Colonic mucosa (tissue), 4 donors: ENCODE measurements around the gene POLE3. TPM values are rescaled to one million over a fixed set of nuclear protein-coding genes. Genes with fewer than 3 reads are reported as not detected.
A peak's percentile ranks its signal among the peaks of the same experiment; 100 is the strongest.
"Not testable (repeated sequence)": the region's sequence is repeated elsewhere in the genome, so short reads cannot be mapped to it uniquely, and the experiment has no call there.

Experiments used
- DNase-seq: peaks from one replicate; pipeline ENCODE4 v3.0.0-alpha.2; 2020
- H3K27ac ChIP-seq: fragments of 200-600 bp; one replicate; pipeline ENCODE4 v1.8.0; 2021
- H3K27me3 ChIP-seq: fragments of 200-600 bp; one replicate; pipeline ENCODE4 v1.8.0; 2021
- H3K36me3 ChIP-seq: fragments of 200-600 bp; one replicate; pipeline ENCODE4 v1.8.0; 2021
- H3K4me1 ChIP-seq: fragments of 200-600 bp; one replicate; pipeline ENCODE4 v1.8.0; 2021; ENCODE audit warnings: mild to moderate bottlenecking
- H3K4me3 ChIP-seq: fragments of 200-600 bp; one replicate; pipeline ENCODE4 v1.8.0; 2021
- H3K9ac ChIP-seq, 2 donors: one replicate each; pipeline ENCODE4 v1.7.0; 2013; ENCODE audit warnings: control low read depth in 2 of 2, low read depth in 2 of 2, low read length in 2 of 2
- H3K9me3 ChIP-seq: fragments of 200-600 bp; one replicate; pipeline ENCODE4 v1.8.0; 2021
- CTCF ChIP-seq: fragments of 200-600 bp; IDR thresholded peaks from one replicate; pipeline ENCODE4 v1.8.0; 2022; ENCODE audit warnings: antibody characterized with exemption, mild to moderate bottlenecking
- intact Hi-C: fragments of 100-400 bp; cut with DNase I; formaldehyde crosslinking; loops from one replicate; pipeline ENCODE4 v1.14.1; 2022
- total RNA-seq, 2 donors: library from RNA; stranded (reverse); fragmentation: NEBNext Ultra II Directional in 1 of 2; extraction: Animal tissue kit (Norgen Biotek cat#: 25700) in 1 of 2; gene quantifications; one replicate each; pipeline ENCODE4 v1.2.1, GENCODE V29; 2021
- donor health status: healthy.
- donor health status: DM: no; HTN: no; CAD: no.
- donor health status: DM: no; HTN: no; CAD: no.

POLE3 gene
- total RNA-seq, 2 donors from 2014 or later, result 27.0 to 46.6 TPM

- DNase-seq, result no peak
- TF ChIP-seq CTCF, result peak; percentile 55
- H3K36me3 ChIP-seq, result no peaks in the 10 kb centered on the region
- H3K4me3 ChIP-seq, result no peak overlapping the region
- H3K9ac ChIP-seq, result no peak overlapping the region
- H3K27ac ChIP-seq, result no peak overlapping the region
- H3K4me1 ChIP-seq, result no peaks in the 10 kb centered on the region
- intact Hi-C loops, result loop anchor here (2.0 kb wide), 1 partner anchor 144 kb away; no protein-coding TSS in a partner anchor
- no peaks in the 10 kb centered on the region for H3K27me3 ChIP-seq
- no peaks in the 10 kb centered on the region for H3K9me3 ChIP-seq
Observed at GRCh38 chr9:113446323-113446740, 35.9 kb upstream of the POLE3 start.

GRCh38 chr9:113444736-113445135, 34.3 kb upstream of the POLE3 start:
- H3K27me3 ChIP-seq, result no peaks in the 10 kb centered on the region
- H3K9me3 ChIP-seq, result no peaks in the 10 kb centered on the region
- no peak for TF ChIP-seq CTCF
- intact Hi-C loops, result loop anchor here (2.0 kb wide), 1 partner anchor 214 kb away; no protein-coding TSS in a partner anchor
- H3K4me3 ChIP-seq, result no peak overlapping the region
- H3K4me1 ChIP-seq, result no peaks in the 10 kb centered on the region
- H3K9ac ChIP-seq, result no peak overlapping the region
- DNase-seq, result no peak
- no peaks in the 10 kb centered on the region for H3K36me3 ChIP-seq
- no peak overlapping the region for H3K27ac ChIP-seq

- H3K27me3 ChIP-seq, H3K9ac ChIP-seq, DNase-seq, H3K4me3 ChIP-seq, H3K9me3 ChIP-seq, intact Hi-C loops, H3K36me3 ChIP-seq, H3K27ac ChIP-seq, H3K4me1 ChIP-seq: not testable (repeated sequence)
Observed at GRCh38 chr9:113437716-113438115, 27.2 kb upstream of the POLE3 start.

GRCh38 chr9:113436728-113437515, 26.4 kb upstream of the POLE3 start:
- Histone ChIP-seq H3K9ac (no peak overlapping the region), H3K4me3 (no peak overlapping the region), H3K27me3 (no peaks in the 10 kb centered on the region), H3K27ac (no peak overlapping the region), H3K9me3 (no peaks in the 10 kb centered on the region), H3K36me3 (no peaks in the 10 kb centered on the region), H3K4me1 (no peaks in the 10 kb centered on the region)
- no peak for DNase-seq
- intact Hi-C loops, result no loop called here
- TF ChIP-seq CTCF, result no peak

- intact Hi-C loops, result no loop called here
- no peaks in the 10 kb centered on the region for H3K9me3 ChIP-seq
Observed at GRCh38 chr9:113431191-113431590, 20.7 kb upstream of the POLE3 start.

More at GRCh38 chr9:113431191-113431590, 20.7 kb upstream of the POLE3 start:
- TF ChIP-seq CTCF, result no peak
- H3K27ac ChIP-seq, result no peak overlapping the region
- H3K4me3 ChIP-seq, result no peak overlapping the region
- no peak overlapping the region for H3K9ac ChIP-seq
- no peak for DNase-seq
- H3K27me3 ChIP-seq, result no peaks in the 10 kb centered on the region
- no peaks in the 10 kb centered on the region for H3K4me1 ChIP-seq
- H3K36me3 ChIP-seq, result no peaks in the 10 kb centered on the region
